ENCODE measurements around the gene CYP21A2.
"Not testable (repeated sequence)": the region's sequence is repeated elsewhere in the genome, so short reads cannot be mapped to it uniquely, and the experiment has no call there.

CYP21A2 gene

GRCh38 chr6:32010856-32011530 is 27.2 kb upstream of the CYP21A2 start:
- peak in 1 of 2 donors; percentile 57 for DNase-seq

GRCh38 chr6:32012941-32013617 is 25.1 kb upstream of the CYP21A2 start:
- H3K36me3 ChIP-seq; H3K4me3 ChIP-seq; H3K4me1 ChIP-seq; intact Hi-C loops (cut with DNase I; ENCODE audit: low total_unique reads); H3K27ac ChIP-seq; H3K27me3 ChIP-seq; H3K9me3 ChIP-seq: not testable (repeated sequence)
- DNase-seq: peak; percentile 19 to 53

More at GRCh38 chr6:32010856-32011530, 27.2 kb upstream of the CYP21A2 start:
- H3K4me3 ChIP-seq; intact Hi-C loops (cut with DNase I; ENCODE audit: low total_unique reads); H3K27ac ChIP-seq; H3K9me3 ChIP-seq; H3K4me1 ChIP-seq; H3K27me3 ChIP-seq; H3K36me3 ChIP-seq: not testable (repeated sequence)

- DNase-seq; intact Hi-C loops (cut with DNase I; ENCODE audit: low total_unique reads); H3K36me3 ChIP-seq; H3K27ac ChIP-seq; H3K27me3 ChIP-seq; H3K4me3 ChIP-seq; H3K9me3 ChIP-seq; H3K4me1 ChIP-seq: not testable (repeated sequence)
Observed at GRCh38 chr6:32013738-32014137, 24.5 kb upstream of the CYP21A2 start.

- H3K27ac ChIP-seq; H3K9me3 ChIP-seq; H3K27me3 ChIP-seq; H3K36me3 ChIP-seq; H3K4me1 ChIP-seq; intact Hi-C loops (cut with DNase I; ENCODE audit: low total_unique reads); DNase-seq; H3K4me3 ChIP-seq: not testable (repeated sequence)
Observed at GRCh38 chr6:32014547-32014946, 23.7 kb upstream of the CYP21A2 start, which contains the start of gene C4B. Gene C4B (plus strand): TSS chr6:32014795. CDS start chr6:32014846, 51 bp downstream.

GRCh38 chr6:32022100-32022499 is 16.1 kb upstream of the CYP21A2 start:
- H3K4me3 ChIP-seq; H3K27ac ChIP-seq; H3K9me3 ChIP-seq; DNase-seq; H3K4me1 ChIP-seq; intact Hi-C loops (cut with DNase I; ENCODE audit: low total_unique reads); H3K36me3 ChIP-seq; H3K27me3 ChIP-seq: not testable (repeated sequence)

GRCh38 chr6:32028631-32029030 is 9.6 kb upstream of the CYP21A2 start:
- DNase-seq; H3K9me3 ChIP-seq; intact Hi-C loops (cut with DNase I; ENCODE audit: low total_unique reads); H3K4me1 ChIP-seq; H3K27ac ChIP-seq; H3K27me3 ChIP-seq; H3K36me3 ChIP-seq; H3K4me3 ChIP-seq: not testable (repeated sequence)

GRCh38 chr6:32029553-32029952 is 8.7 kb upstream of the CYP21A2 start:
- H3K4me3 ChIP-seq; H3K36me3 ChIP-seq; H3K27me3 ChIP-seq; H3K27ac ChIP-seq; DNase-seq; intact Hi-C loops (cut with DNase I; ENCODE audit: low total_unique reads); H3K4me1 ChIP-seq; H3K9me3 ChIP-seq: not testable (repeated sequence)

GRCh38 chr6:32035283-32036013 is 2.8 kb upstream of the CYP21A2 start:
- DNase-seq; H3K4me1 ChIP-seq; intact Hi-C loops (cut with DNase I; ENCODE audit: low total_unique reads); H3K27me3 ChIP-seq; H3K36me3 ChIP-seq; H3K27ac ChIP-seq; H3K9me3 ChIP-seq; H3K4me3 ChIP-seq: not testable (repeated sequence)

GRCh38 chr6:32037136-32037535 is 1.1 kb upstream of the CYP21A2 start:
- H3K9me3 ChIP-seq; DNase-seq; intact Hi-C loops (cut with DNase I; ENCODE audit: low total_unique reads); H3K4me1 ChIP-seq; H3K27me3 ChIP-seq; H3K27ac ChIP-seq; H3K4me3 ChIP-seq; H3K36me3 ChIP-seq: not testable (repeated sequence)

- H3K36me3 ChIP-seq, DNase-seq: not testable (repeated sequence)
Observed at GRCh38 chr6:32038878-32039277, 663 bp downstream of the CYP21A2 start.

GRCh38 chr6:32039321-32040274 is 1.4 kb downstream of the CYP21A2 start:
- H3K9me3 ChIP-seq; H3K27me3 ChIP-seq; DNase-seq; H3K4me1 ChIP-seq; intact Hi-C loops (cut with DNase I; ENCODE audit: low total_unique reads); H3K27ac ChIP-seq; H3K4me3 ChIP-seq; H3K36me3 ChIP-seq: not testable (repeated sequence)

More at GRCh38 chr6:32038878-32039277, 663 bp downstream of the CYP21A2 start:
- H3K4me3 ChIP-seq; H3K27me3 ChIP-seq; H3K4me1 ChIP-seq; H3K9me3 ChIP-seq; intact Hi-C loops (cut with DNase I; ENCODE audit: low total_unique reads); H3K27ac ChIP-seq: not testable (repeated sequence)

GRCh38 chr6:32040299-32041049 is 2.3 kb downstream of the CYP21A2 start:
- H3K4me3 ChIP-seq; H3K27ac ChIP-seq; H3K36me3 ChIP-seq; H3K4me1 ChIP-seq; intact Hi-C loops (cut with DNase I; ENCODE audit: low total_unique reads); DNase-seq; H3K27me3 ChIP-seq; H3K9me3 ChIP-seq: not testable (repeated sequence)

- H3K27ac ChIP-seq; H3K4me1 ChIP-seq; H3K9me3 ChIP-seq; intact Hi-C loops (cut with DNase I; ENCODE audit: low total_unique reads); DNase-seq; H3K27me3 ChIP-seq; H3K36me3 ChIP-seq; H3K4me3 ChIP-seq: not testable (repeated sequence)
Observed at GRCh38 chr6:32041050-32041321, 2.8 kb downstream of the CYP21A2 start.

All from tibial artery (tissue), 4 donors.